B cell (primary cell): ENCODE measurements around the gene BCL11A.

ENCODE experiments used
- EZH2 ChIP-seq: IDR thresholded peaks from 2 replicates; pipeline ENCODE4 v1.6.1; 2012; ENCODE audit warnings: borderline replicate concordance, low read depth, mild to moderate bottlenecking, moderate library complexity, low read length; ENCODE audit not compliant: insufficient read depth, poor library complexity, severe bottlenecking
- TF ChIP-seq, protein P1 (sequence below): fragments of 200-600 bp; IDR thresholded peaks from one replicate; pipeline ENCODE4 v1.8.0; 2022; ENCODE audit warnings: antibody characterized with exemption, mild to moderate bottlenecking

- TF ChIP-seq, protein P1, sequence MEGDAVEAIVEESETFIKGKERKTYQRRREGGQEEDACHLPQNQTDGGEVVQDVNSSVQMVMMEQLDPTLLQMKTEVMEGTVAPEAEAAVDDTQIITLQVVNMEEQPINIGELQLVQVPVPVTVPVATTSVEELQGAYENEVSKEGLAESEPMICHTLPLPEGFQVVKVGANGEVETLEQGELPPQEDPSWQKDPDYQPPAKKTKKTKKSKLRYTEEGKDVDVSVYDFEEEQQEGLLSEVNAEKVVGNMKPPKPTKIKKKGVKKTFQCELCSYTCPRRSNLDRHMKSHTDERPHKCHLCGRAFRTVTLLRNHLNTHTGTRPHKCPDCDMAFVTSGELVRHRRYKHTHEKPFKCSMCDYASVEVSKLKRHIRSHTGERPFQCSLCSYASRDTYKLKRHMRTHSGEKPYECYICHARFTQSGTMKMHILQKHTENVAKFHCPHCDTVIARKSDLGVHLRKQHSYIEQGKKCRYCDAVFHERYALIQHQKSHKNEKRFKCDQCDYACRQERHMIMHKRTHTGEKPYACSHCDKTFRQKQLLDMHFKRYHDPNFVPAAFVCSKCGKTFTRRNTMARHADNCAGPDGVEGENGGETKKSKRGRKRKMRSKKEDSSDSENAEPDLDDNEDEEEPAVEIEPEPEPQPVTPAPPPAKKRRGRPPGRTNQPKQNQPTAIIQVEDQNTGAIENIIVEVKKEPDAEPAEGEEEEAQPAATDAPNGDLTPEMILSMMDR, result no peak
- no peak for TF ChIP-seq EZH2
These were observed 99.6 kb downstream of the BCL11A start for GRCh38 chr2:60453872-60454271.
